PC-3 (cell line): ENCODE data around the gene UMODL1. TPM values are rescaled to one million over a fixed set of nuclear protein-coding genes. Genes with fewer than 3 reads are reported as not detected.

Source experiments
- ATAC-seq: fragments of 200-7000 bp; cut with Tn5 transposase; 2 replicates; pipeline ENCODE4 v1.9.1; 2020; ENCODE audit warnings: mild to moderate bottlenecking, moderate library complexity
- BruUV-seq: library from RNA; stranded (reverse); fragments of 400-500 nt; replicated peaks from 2 replicates; lab custom pipeline; 2021; lab: Mats Ljungman, UMichigan
- CTCF ChIA-PET: fragments of 300-600 bp; sonication (Branson Sonifier 250); formaldehyde crosslinking; loops from one replicate; lab custom pipeline; 2022; ENCODE audit warnings: antibody characterized with exemption; lab: Charles Lee
- POLR2A ChIA-PET: fragments of 300-600 bp; sonication (Branson Sonifier 250); formaldehyde crosslinking; loops from one replicate; lab custom pipeline; 2022; ENCODE audit warnings: antibody characterized with exemption; ENCODE audit not compliant: unreplicated experiment; lab: Charles Lee
- DNase-seq: peaks from one replicate; pipeline ENCODE4 v3.0.0-alpha.2; 2015
- H2AFZ ChIP-seq: fragments of 300-600 bp; sonication (generic); 2 replicates; pipeline ENCODE4 v1.6.0; 2016; ENCODE audit warnings: antibody characterized with exemption, low read length
- H3F3A ChIP-seq: fragments of 300-600 bp; sonication (generic); one replicate; pipeline ENCODE4 v1.6.0; 2017; ENCODE audit warnings: antibody characterized with exemption, low read length, control low read depth, mild to moderate bottlenecking; ENCODE audit not compliant: unreplicated experiment
- H3K27ac ChIP-seq: fragments of 300-600 bp; sonication (generic); 2 replicates; pipeline ENCODE4 v1.5.1; 2016; ENCODE audit warnings: mild to moderate bottlenecking, low read length
- H3K27me3 ChIP-seq: fragments of 300-600 bp; sonication (generic); 2 replicates; pipeline ENCODE4 v1.6.1; 2016; ENCODE audit warnings: low read length, mixed read lengths
- H3K36me3 ChIP-seq: fragments of 300-600 bp; sonication (generic); 2 replicates; pipeline ENCODE4 v1.6.1; 2016; ENCODE audit warnings: low read depth, mixed run types, low read length, mixed read lengths
- H3K4me1 ChIP-seq: fragments of 300-600 bp; sonication (generic); 2 replicates; pipeline ENCODE4 v1.5.1; 2016; ENCODE audit warnings: low read length; ENCODE audit not compliant: insufficient read depth
- H3K4me2 ChIP-seq: fragments of 300-600 bp; sonication (generic); 2 replicates; pipeline ENCODE4 v1.6.0; 2016; ENCODE audit warnings: low read length
- H3K4me3 ChIP-seq: fragments of 300-600 bp; sonication (generic); 2 replicates; pipeline ENCODE4 v1.5.1; 2016; ENCODE audit warnings: mild to moderate bottlenecking, low read length, mixed read lengths
- H3K79me2 ChIP-seq: fragments of 300-600 bp; sonication (generic); 2 replicates; pipeline ENCODE4 v1.6.1; 2017; ENCODE audit warnings: low read length, mixed read lengths
- H3K9ac ChIP-seq: fragments of 300-600 bp; sonication (generic); 2 replicates; pipeline ENCODE4 v1.6.0; 2016; ENCODE audit warnings: mild to moderate bottlenecking, low read length
- H3K9me2 ChIP-seq: fragments of 300-600 bp; sonication (generic); replicated peaks from 2 replicates; pipeline ENCODE4 v1.6.1; 2016; ENCODE audit warnings: mixed run types, low read length, mixed read lengths
- H3K9me3 ChIP-seq: fragments of 300-600 bp; sonication (generic); 2 replicates; pipeline ENCODE4 v1.6.1; 2016; ENCODE audit warnings: low read length, mixed read lengths
- H4K20me1 ChIP-seq: fragments of 300-600 bp; sonication (generic); 2 replicates; pipeline ENCODE4 v1.6.1; 2016; ENCODE audit warnings: low read length, mixed read lengths
- CTCF ChIP-seq: fragments of 300-600 bp; sonication (generic); conservative IDR thresholded peaks from 2 replicates; pipeline ENCODE4 v1.5.1; 2017; ENCODE audit warnings: antibody characterized with exemption, low read depth, mild to moderate bottlenecking, low read length
- EZH2 ChIP-seq: fragments of 300-600 bp; sonication (generic); IDR thresholded peaks from one replicate; pipeline ENCODE4 v1.6.1; 2017; ENCODE audit warnings: antibody characterized with exemption, mild to moderate bottlenecking, low read length; ENCODE audit not compliant: unreplicated experiment
- EZH2phosphoT487 ChIP-seq: fragments of 300-600 bp; sonication (generic); IDR thresholded peaks from 2 replicates; pipeline ENCODE4 v1.6.1; 2018; ENCODE audit warnings: mild to moderate bottlenecking, antibody characterized with exemption, low read length, borderline replicate concordance
- intact Hi-C: fragments of 100-400 bp; cut with micrococcal nuclease; formaldehyde crosslinking; loops from 2 replicates; pipeline ENCODE4 v1.9.0; 2023
- total RNA-seq: library from RNA; depleted of rRNA; stranded (reverse); fragments of >200 nt; gene quantifications from 2 replicates; pipeline ENCODE4 v1.2.3, GENCODE V29; 2014

UMODL1 gene
- total RNA-seq, 1 experiment from 2014 or later: not detected

- ATAC-seq (no peak), DNase-seq (no peak)
- no peaks in the 10 kb centered on the region for H3K9me3 ChIP-seq
Measured at GRCh38 chr21:42098957-42099505, 27.9 kb downstream of the UMODL1 start.

GRCh38 chr21:42101246-42101645, 30.1 kb downstream of the UMODL1 start:
- intact Hi-C loops: no loop called here

More at GRCh38 chr21:42098957-42099505, 27.9 kb downstream of the UMODL1 start:
- CTCF ChIA-PET: no interaction called here
- no peak overlapping the region for H3K9ac ChIP-seq
- no peaks in the 10 kb centered on the region for H3K9me2 ChIP-seq
- H4K20me1 ChIP-seq: no peaks in the 10 kb centered on the region
- H3K4me2 ChIP-seq: no peak overlapping the region
- intact Hi-C loops: loop anchor here (5.0 kb wide), 2 partner anchors 142 to 167 kb away; no protein-coding TSS in a partner anchor
- H3K4me1 ChIP-seq: peaks cover 33% of the 10 kb centered on the region
- H3K27me3 ChIP-seq: no peaks in the 10 kb centered on the region
- BruUV-seq: no TSS peak
- no peak overlapping the region for H2AFZ ChIP-seq
- no peak overlapping the region for H3K4me3 ChIP-seq
- H3K27ac ChIP-seq: peak overlapping the region; percentile 94
- no peaks in the 10 kb centered on the region for H3K79me2 ChIP-seq
- no peaks in the 10 kb centered on the region for H3K36me3 ChIP-seq
- TF ChIP-seq EZH2phosphoT487: no peak
- TF ChIP-seq EZH2: no peak
- TF ChIP-seq CTCF: no peak
- POLR2A ChIA-PET: no interaction called here
- no peaks in the 10 kb centered on the region for H3F3A ChIP-seq

GRCh38 chr21:42102076-42102475, 31.0 kb downstream of the UMODL1 start:
- intact Hi-C loops: no loop called here
- Histone ChIP-seq H3K9me2 (no peaks in the 10 kb centered on the region), H3K36me3 (no peaks in the 10 kb centered on the region), H3K4me2 (no peak overlapping the region), H3K79me2 (no peaks in the 10 kb centered on the region), H3F3A (no peaks in the 10 kb centered on the region), H3K9me3 (no peaks in the 10 kb centered on the region), H3K27me3 (no peaks in the 10 kb centered on the region), H4K20me1 (no peaks in the 10 kb centered on the region), H2AFZ (no peak overlapping the region), H3K27ac (no peak overlapping the region), H3K4me3 (no peak overlapping the region), H3K4me1 (peaks cover 22% of the 10 kb centered on the region), H3K9ac (no peak overlapping the region)
- TF ChIP-seq CTCF: no peak
- no peak for TF ChIP-seq EZH2
- TF ChIP-seq EZH2phosphoT487: no peak
- POLR2A ChIA-PET: no interaction called here
- CTCF ChIA-PET: no interaction called here
- DNase-seq (peak; percentile 12), ATAC-seq (no peak)
- no TSS peak for BruUV-seq

More at GRCh38 chr21:42101246-42101645, 30.1 kb downstream of the UMODL1 start:
- H3K79me2 ChIP-seq: no peaks in the 10 kb centered on the region
- peaks cover 25% of the 10 kb centered on the region for H3K4me1 ChIP-seq
- ATAC-seq (no peak), DNase-seq (no peak)
- H3K4me3 ChIP-seq: no peak overlapping the region
- ChIA-PET CTCF (no interaction called here), POLR2A (no interaction called here)
- no TSS peak for BruUV-seq
- no peak overlapping the region for H3K4me2 ChIP-seq
- no peaks in the 10 kb centered on the region for H4K20me1 ChIP-seq
- no peaks in the 10 kb centered on the region for H3K9me2 ChIP-seq
- TF ChIP-seq EZH2phosphoT487 (no peak), EZH2 (no peak)
- no peaks in the 10 kb centered on the region for H3F3A ChIP-seq
- no peaks in the 10 kb centered on the region for H3K27me3 ChIP-seq
- H3K9ac ChIP-seq: no peak overlapping the region
- H3K36me3 ChIP-seq: no peaks in the 10 kb centered on the region
- no peaks in the 10 kb centered on the region for H3K9me3 ChIP-seq
- H2AFZ ChIP-seq: no peak overlapping the region
- no peak overlapping the region for H3K27ac ChIP-seq
